Measurements from ENCODE around the gene SIRPB1.

The SIRPB1 gene

GRCh38 chr20:1600736-1601135 is 19.1 kb downstream of the SIRPB1 start:
- Histone ChIP-seq H3K27ac (ENCODE audit: low read depth, low read length, poor library complexity, severe bottlenecking) (no peak overlapping the region), H3K9me3 (ENCODE audit: low read length) (no peaks in the 10 kb centered on the region), H3K4me2 (ENCODE audit: low read length) (no peak overlapping the region), H3K4me1 (ENCODE audit: insufficient read depth, low read length, severe bottlenecking) (no peaks in the 10 kb centered on the region), H3K27me3 (ENCODE audit: insufficient read depth, low read length) (no peaks in the 10 kb centered on the region), H3K4me3 (ENCODE audit: low read depth, low read length, poor library complexity, severe bottlenecking) (no peak overlapping the region), H3K9ac (ENCODE audit: low read length) (no peak overlapping the region), H3K9me2 (ENCODE audit: low read depth, low read length) (no peaks in the 10 kb centered on the region), H3K79me2 (ENCODE audit: insufficient read depth, low read length) (no peaks in the 10 kb centered on the region), H3K36me3 (ENCODE audit: insufficient read depth, low read length) (no peaks in the 10 kb centered on the region), H3F3A (ENCODE audit: insufficient read depth, low read length) (no peaks in the 10 kb centered on the region), H2AFZ (ENCODE audit: low read length) (no peak overlapping the region), H4K20me1 (ENCODE audit: insufficient read depth, low read length) (no peaks in the 10 kb centered on the region)
- TF ChIP-seq EZH2 (IDR thresholded peaks at IDR 0.05; ENCODE audit: borderline replicate concordance, low read length): no peak
- TF ChIP-seq CTCF (IDR thresholded peaks at IDR 0.05; ENCODE audit: low read length): no peak

GRCh38 chr20:1595333-1595732 is 24.5 kb downstream of the SIRPB1 start:
- Histone ChIP-seq H3K27me3 (ENCODE audit: insufficient read depth, low read length) (no peaks in the 10 kb centered on the region), H3K9me3 (ENCODE audit: low read length) (no peaks in the 10 kb centered on the region), H3K4me1 (ENCODE audit: insufficient read depth, low read length, severe bottlenecking) (no peaks in the 10 kb centered on the region), H3K27ac (ENCODE audit: low read depth, low read length, poor library complexity, severe bottlenecking) (no peak overlapping the region), H3F3A (ENCODE audit: insufficient read depth, low read length) (no peaks in the 10 kb centered on the region), H3K4me2 (ENCODE audit: low read length) (no peak overlapping the region), H2AFZ (ENCODE audit: low read length) (no peak overlapping the region), H3K36me3 (ENCODE audit: insufficient read depth, low read length) (no peaks in the 10 kb centered on the region), H3K79me2 (ENCODE audit: insufficient read depth, low read length) (no peaks in the 10 kb centered on the region), H3K9me2 (ENCODE audit: low read depth, low read length) (no peaks in the 10 kb centered on the region), H4K20me1 (ENCODE audit: insufficient read depth, low read length) (no peaks in the 10 kb centered on the region), H3K4me3 (ENCODE audit: low read depth, low read length, poor library complexity, severe bottlenecking) (no peak overlapping the region), H3K9ac (ENCODE audit: low read length) (no peak overlapping the region)
- TF ChIP-seq CTCF (IDR thresholded peaks at IDR 0.05; ENCODE audit: low read length): no peak
- no peak for TF ChIP-seq EZH2 (IDR thresholded peaks at IDR 0.05; ENCODE audit: borderline replicate concordance, low read length)

DNA sequence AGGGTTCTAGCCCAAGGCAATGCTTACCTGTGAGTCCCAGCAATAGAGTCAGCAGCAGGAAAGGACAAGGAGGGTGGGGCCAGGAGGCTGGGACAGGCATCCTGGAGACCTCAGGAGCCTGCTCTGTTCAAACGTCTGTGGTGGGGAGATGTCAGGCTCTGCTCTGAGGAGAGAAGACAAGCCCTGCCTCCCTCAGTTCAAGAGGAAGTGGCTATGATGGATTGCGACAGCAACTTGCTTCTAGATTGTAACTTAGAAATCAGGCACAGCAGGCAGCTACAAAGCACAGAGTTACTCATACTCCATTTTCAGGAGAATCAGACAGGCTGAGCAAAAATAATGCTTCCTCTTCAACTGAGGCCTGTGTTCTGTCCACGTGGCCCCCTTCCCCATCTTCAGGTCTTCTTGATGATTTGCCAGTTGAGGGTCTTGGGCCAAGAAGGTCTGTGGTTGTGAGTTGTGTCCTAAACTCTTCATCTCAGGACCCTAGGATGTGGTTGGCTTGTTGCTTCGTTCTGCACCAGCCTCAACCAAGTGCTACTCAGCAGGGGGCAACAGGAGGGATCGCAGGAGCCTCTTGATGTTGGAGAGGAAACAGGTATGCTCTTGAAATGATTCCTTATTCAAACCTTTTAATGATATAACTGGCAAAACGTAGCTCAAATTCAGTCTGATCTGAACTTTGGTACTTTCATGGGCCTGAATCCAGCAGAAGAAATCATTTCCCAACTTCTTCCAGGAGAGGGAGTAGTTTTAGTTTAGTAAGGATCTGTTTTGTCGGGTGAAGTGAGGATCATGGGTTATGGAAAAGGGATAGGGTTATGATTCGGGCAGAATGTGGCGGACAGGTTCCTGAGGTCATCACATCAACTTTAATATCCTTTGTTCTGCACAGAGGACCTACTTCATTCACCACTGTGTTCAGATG is 31.0 kb downstream of the SIRPB1 start:
- no peaks in the 10 kb centered on the region for H3K36me3 ChIP-seq (ENCODE audit: insufficient read depth, low read length)
- no peaks in the 10 kb centered on the region for H3K4me1 ChIP-seq (ENCODE audit: insufficient read depth, low read length, severe bottlenecking)
- no peak overlapping the region for H3K9ac ChIP-seq (ENCODE audit: low read length)
- H3K9me2 ChIP-seq (ENCODE audit: low read depth, low read length): no peaks in the 10 kb centered on the region
- no peak overlapping the region for H3K4me2 ChIP-seq (ENCODE audit: low read length)
- H3K9me3 ChIP-seq (ENCODE audit: low read length): no peaks in the 10 kb centered on the region
- no peak overlapping the region for H3K4me3 ChIP-seq (ENCODE audit: low read depth, low read length, poor library complexity, severe bottlenecking)
- H3F3A ChIP-seq (ENCODE audit: insufficient read depth, low read length): no peaks in the 10 kb centered on the region
- TF ChIP-seq EZH2 (IDR thresholded peaks at IDR 0.05; ENCODE audit: borderline replicate concordance, low read length) (no peak), CTCF (IDR thresholded peaks at IDR 0.05; ENCODE audit: low read length) (no peak)
- no peaks in the 10 kb centered on the region for H4K20me1 ChIP-seq (ENCODE audit: insufficient read depth, low read length)
- no peaks in the 10 kb centered on the region for H3K79me2 ChIP-seq (ENCODE audit: insufficient read depth, low read length)
- H2AFZ ChIP-seq (ENCODE audit: low read length): no peak overlapping the region
- no peak overlapping the region for H3K27ac ChIP-seq (ENCODE audit: low read depth, low read length, poor library complexity, severe bottlenecking)
- H3K27me3 ChIP-seq (ENCODE audit: insufficient read depth, low read length): no peaks in the 10 kb centered on the region
